Measurements from ENCODE around the gene ZNF862.

DNA sequence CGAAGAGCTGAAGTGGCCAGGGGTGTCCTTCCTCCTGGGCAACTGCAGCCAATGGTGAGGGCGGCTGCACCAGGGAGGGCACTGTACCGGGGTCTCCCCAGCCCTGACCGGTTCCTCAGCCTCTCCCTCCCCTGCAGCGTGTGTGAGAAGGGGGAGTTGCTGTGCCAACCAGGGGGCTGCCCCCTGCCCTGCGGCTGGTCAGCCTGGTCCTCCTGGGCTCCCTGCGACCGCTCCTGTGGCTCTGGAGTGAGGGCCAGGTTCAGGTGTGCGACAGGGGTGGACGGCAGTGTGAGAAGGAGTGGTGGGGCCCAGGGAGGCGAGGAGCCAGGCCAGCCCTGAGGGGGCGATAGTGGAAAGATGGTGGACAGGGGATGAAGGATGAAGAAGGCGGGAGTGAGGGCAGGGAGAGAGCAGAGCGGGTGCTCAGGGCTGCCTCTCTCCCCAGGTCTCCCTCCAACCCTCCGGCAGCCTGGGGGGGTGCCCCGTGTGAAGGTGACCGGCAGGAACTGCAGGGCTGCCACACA, 34.6 kb upstream of the ZNF862 start:
- TF ChIP-seq, protein P1, sequence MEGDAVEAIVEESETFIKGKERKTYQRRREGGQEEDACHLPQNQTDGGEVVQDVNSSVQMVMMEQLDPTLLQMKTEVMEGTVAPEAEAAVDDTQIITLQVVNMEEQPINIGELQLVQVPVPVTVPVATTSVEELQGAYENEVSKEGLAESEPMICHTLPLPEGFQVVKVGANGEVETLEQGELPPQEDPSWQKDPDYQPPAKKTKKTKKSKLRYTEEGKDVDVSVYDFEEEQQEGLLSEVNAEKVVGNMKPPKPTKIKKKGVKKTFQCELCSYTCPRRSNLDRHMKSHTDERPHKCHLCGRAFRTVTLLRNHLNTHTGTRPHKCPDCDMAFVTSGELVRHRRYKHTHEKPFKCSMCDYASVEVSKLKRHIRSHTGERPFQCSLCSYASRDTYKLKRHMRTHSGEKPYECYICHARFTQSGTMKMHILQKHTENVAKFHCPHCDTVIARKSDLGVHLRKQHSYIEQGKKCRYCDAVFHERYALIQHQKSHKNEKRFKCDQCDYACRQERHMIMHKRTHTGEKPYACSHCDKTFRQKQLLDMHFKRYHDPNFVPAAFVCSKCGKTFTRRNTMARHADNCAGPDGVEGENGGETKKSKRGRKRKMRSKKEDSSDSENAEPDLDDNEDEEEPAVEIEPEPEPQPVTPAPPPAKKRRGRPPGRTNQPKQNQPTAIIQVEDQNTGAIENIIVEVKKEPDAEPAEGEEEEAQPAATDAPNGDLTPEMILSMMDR (conservative IDR thresholded peaks at IDR 0.05): no peak
- no peak for TF ChIP-seq EZH2 (IDR thresholded peaks at IDR 0.05; ENCODE audit: low read depth)
